ENCODE measurements around the gene TMEM247. TPM values are rescaled to one million over a fixed set of nuclear protein-coding genes. Genes with fewer than 3 reads are reported as not detected.

Gene TMEM247
- total RNA-seq, 1 experiment from 2014 or later = not detected

GRCh38 chr2:46438102-46438501, 41.3 kb upstream of the TMEM247 start (continued):
- TF ChIP-seq SP1 (CRISPR knock-in tag; conservative IDR thresholded peaks at IDR 0.05) = no peak

GRCh38 chr2:46438794-46439193, 40.6 kb upstream of the TMEM247 start:
- POLR2A ChIA-PET = no interaction called here
- peaks cover 6% of the 10 kb centered on the region; the same call in 1 of the 2 replicates for H3K9me3 Mint-ChIP-seq
- TF ChIP-seq NR2C2 (CRISPR knock-in tag; IDR thresholded peaks at IDR 0.05) = no peak
- no peak for TF ChIP-seq TEAD4 (CRISPR knock-in tag; IDR thresholded peaks at IDR 0.05)
- no peak for TF ChIP-seq USF2 (CRISPR knock-in tag; IDR thresholded peaks at IDR 0.05)
- H3K27ac Mint-ChIP-seq = no peak overlapping the region
- ATAC-seq (no peak), DNase-seq (ENCODE audit: low spot score) (no peak)
- H3K4me1 Mint-ChIP-seq = peaks cover 14% of the 10 kb centered on the region
- no peaks in the 10 kb centered on the region for H3K36me3 Mint-ChIP-seq
- CTCF ChIA-PET = no interaction called here
- H3K27me3 Mint-ChIP-seq (ENCODE audit: low read depth) = peaks cover 3% of the 10 kb centered on the region
- no peak overlapping the region for H3K4me3 Mint-ChIP-seq

- TF ChIP-seq ZNF317 (CRISPR knock-in tag; IDR thresholded peaks at IDR 0.05; ENCODE audit: borderline replicate concordance, low read depth) = no peak
- POLR2A ChIA-PET = no interaction called here
- no peak for DNase-seq (ENCODE audit: low spot score)
- CTCF ChIA-PET = no interaction called here
- Mint-ChIP-seq H3K9me3 (peaks cover 6% of the 10 kb centered on the region; the same call in 1 of the 2 replicates), H3K27ac (no peak overlapping the region), H3K36me3 (no peaks in the 10 kb centered on the region), H3K4me1 (peaks cover 10% of the 10 kb centered on the region), H3K4me3 (no peak overlapping the region), H3K27me3 (ENCODE audit: low read depth) (no peaks in the 10 kb centered on the region)
- ATAC-seq = no peak
Observed at GRCh38 chr2:46439582-46439981, 39.8 kb upstream of the TMEM247 start.

- ChIA-PET CTCF (interaction anchor here (0.6 kb wide), 1 partner anchor 455 kb away, joined by 3 read pairs; no protein-coding TSS in a partner anchor), POLR2A (no interaction called here)
- DNase-seq (ENCODE audit: low spot score) (no peak), ATAC-seq (no peak)
- Mint-ChIP-seq H3K27me3 (ENCODE audit: low read depth) (no peaks in the 10 kb centered on the region), H3K4me1 (no peaks in the 10 kb centered on the region), H3K36me3 (no peaks in the 10 kb centered on the region), H3K27ac (no peak overlapping the region), H3K4me3 (no peak overlapping the region), H3K9me3 (peaks cover 10% of the 10 kb centered on the region)
- TF ChIP-seq CTCF (IDR thresholded peaks at IDR 0.05) (no peak), ZNF263 (CRISPR knock-in tag; IDR thresholded peaks at IDR 0.05; ENCODE audit: low read depth) (no peak), PRRX2 (CRISPR knock-in tag; IDR thresholded peaks at IDR 0.05) (no peak), MYBL2 (CRISPR knock-in tag; IDR thresholded peaks at IDR 0.05) (no peak), AFF4 (CRISPR knock-in tag; IDR thresholded peaks at IDR 0.05; ENCODE audit: borderline replicate concordance) (no peak), TEAD4 (CRISPR knock-in tag; IDR thresholded peaks at IDR 0.05) (no peak), OVOL2 (CRISPR knock-in tag; IDR thresholded peaks at IDR 0.05; ENCODE audit: borderline replicate concordance) (no peak), ZNF219 (CRISPR knock-in tag; IDR thresholded peaks at IDR 0.05; ENCODE audit: borderline replicate concordance) (no peak), CBFB (CRISPR knock-in tag; IDR thresholded peaks at IDR 0.05; ENCODE audit: low read depth) (no peak), ETV6 (CRISPR knock-in tag; IDR thresholded peaks at IDR 0.05) (no peak), ARID4B (CRISPR knock-in tag; IDR thresholded peaks at IDR 0.05; ENCODE audit: borderline replicate concordance) (no peak), ZNF425 (CRISPR knock-in tag; conservative IDR thresholded peaks at IDR 0.05) (no peak)
Observed at GRCh38 chr2:46441838-46442712, 37.3 kb upstream of the TMEM247 start.

Data from WTC11 (cell line).